Smooth muscle cell (in vitro differentiated cells): ENCODE results near the gene NCK2. TPM values are rescaled to one million over a fixed set of nuclear protein-coding genes. Genes with fewer than 3 reads are reported as not detected.
A peak's percentile ranks its signal among the peaks of the same experiment; 100 is the strongest.

Source experiments
- DNase-seq: peaks from one replicate; lab custom pipeline; 2025; ENCODE audit not compliant: unreplicated experiment; lab: John Stamatoyannopoulos, UW
- H2AFZ ChIP-seq: fragments of 200-600 bp; sonication (generic); 2 replicates; pipeline ENCODE4 v1.6.0; 2016; ENCODE audit warnings: antibody characterized with exemption, low read depth, mild to moderate bottlenecking
- H3F3A ChIP-seq: fragments of 200-600 bp; sonication (generic); 2 replicates; pipeline ENCODE4 v1.6.0; 2017; ENCODE audit warnings: antibody characterized with exemption, low read depth
- H3K27ac ChIP-seq: fragments of 200-600 bp; sonication (generic); 2 replicates; pipeline ENCODE4 v1.5.1; 2016; ENCODE audit warnings: low read depth, mild to moderate bottlenecking
- H3K27me3 ChIP-seq: fragments of 200-600 bp; sonication (generic); 2 replicates; pipeline ENCODE4 v1.6.1; 2016; ENCODE audit warnings: low read depth, mild to moderate bottlenecking
- H3K36me3 ChIP-seq: fragments of 200-600 bp; sonication (generic); 2 replicates; pipeline ENCODE4 v1.5.1; 2016; ENCODE audit warnings: low read depth
- H3K4me1 ChIP-seq: fragments of 200-600 bp; sonication (generic); 2 replicates; pipeline ENCODE4 v1.5.1; 2016; ENCODE audit warnings: low read depth
- H3K4me2 ChIP-seq: fragments of 200-600 bp; sonication (generic); 2 replicates; pipeline ENCODE4 v1.6.0; 2016; ENCODE audit warnings: mild to moderate bottlenecking
- H3K4me3 ChIP-seq: fragments of 200-600 bp; sonication (generic); 2 replicates; pipeline ENCODE4 v1.5.1; 2016; ENCODE audit warnings: mild to moderate bottlenecking
- H3K79me2 ChIP-seq: fragments of 200-600 bp; sonication (generic); 2 replicates; pipeline ENCODE4 v1.6.0; 2016; ENCODE audit warnings: low read depth, mild to moderate bottlenecking
- H3K9ac ChIP-seq: fragments of 200-600 bp; sonication (generic); 2 replicates; pipeline ENCODE4 v1.6.0; 2016; ENCODE audit warnings: low read depth
- H3K9me3 ChIP-seq: fragments of 200-600 bp; sonication (generic); replicated peaks from 2 replicates; pipeline ENCODE4 v1.5.1; 2016; ENCODE audit warnings: low read depth
- H4K20me1 ChIP-seq: fragments of 200-600 bp; sonication (generic); 2 replicates; pipeline ENCODE4 v1.6.0; 2016; ENCODE audit warnings: low read depth
- WGBS: methylation state at CpG from one replicate; pipeline ENCODE4 v1.1.7; 2016; ENCODE audit warnings: low lambda C conversion rate; 5-methylcytosine and 5-hydroxymethylcytosine counted together
- polyA plus RNA-seq: library from polyadenylated mRNA; unstranded; fragments of >200 nt; fragmentation: Nextera tagmentation; extraction: Ambion mirVana; gene quantifications from 2 replicates; pipeline ENCODE4 v1.2.1, GENCODE V29; 2016
- total RNA-seq: library from RNA; depleted of rRNA; stranded (reverse); fragments of >200 nt; gene quantifications from 2 replicates; pipeline ENCODE4 v1.2.3, GENCODE V29; 2014
- TF ChIP-seq, protein P1 (sequence below): fragments of 200-600 bp; sonication (generic); IDR thresholded peaks from 2 replicates; pipeline ENCODE4 v1.5.1; 2017; ENCODE audit warnings: borderline replicate concordance, mild to moderate bottlenecking, antibody characterized with exemption; ENCODE audit not compliant: insufficient read depth, poor library complexity, severe bottlenecking

The NCK2 gene
- total and polyA plus RNA-seq, 2 experiments from 2014 or later: 29.0 to 50.5 TPM

- Histone ChIP-seq H3K79me2 (peaks cover 99% of the 10 kb centered on the region), H3K9ac (no peak overlapping the region), H3K4me2 (no peak overlapping the region), H2AFZ (no peak overlapping the region), H3F3A (no peaks in the 10 kb centered on the region), H3K4me3 (no peak overlapping the region), H4K20me1 (peaks cover 100% of the 10 kb centered on the region), H3K36me3 (no peaks in the 10 kb centered on the region), H3K9me3 (no peaks in the 10 kb centered on the region), H3K4me1 (peaks cover 7% of the 10 kb centered on the region), H3K27me3 (no peaks in the 10 kb centered on the region), H3K27ac (no peak overlapping the region)
- TF ChIP-seq, protein P1, sequence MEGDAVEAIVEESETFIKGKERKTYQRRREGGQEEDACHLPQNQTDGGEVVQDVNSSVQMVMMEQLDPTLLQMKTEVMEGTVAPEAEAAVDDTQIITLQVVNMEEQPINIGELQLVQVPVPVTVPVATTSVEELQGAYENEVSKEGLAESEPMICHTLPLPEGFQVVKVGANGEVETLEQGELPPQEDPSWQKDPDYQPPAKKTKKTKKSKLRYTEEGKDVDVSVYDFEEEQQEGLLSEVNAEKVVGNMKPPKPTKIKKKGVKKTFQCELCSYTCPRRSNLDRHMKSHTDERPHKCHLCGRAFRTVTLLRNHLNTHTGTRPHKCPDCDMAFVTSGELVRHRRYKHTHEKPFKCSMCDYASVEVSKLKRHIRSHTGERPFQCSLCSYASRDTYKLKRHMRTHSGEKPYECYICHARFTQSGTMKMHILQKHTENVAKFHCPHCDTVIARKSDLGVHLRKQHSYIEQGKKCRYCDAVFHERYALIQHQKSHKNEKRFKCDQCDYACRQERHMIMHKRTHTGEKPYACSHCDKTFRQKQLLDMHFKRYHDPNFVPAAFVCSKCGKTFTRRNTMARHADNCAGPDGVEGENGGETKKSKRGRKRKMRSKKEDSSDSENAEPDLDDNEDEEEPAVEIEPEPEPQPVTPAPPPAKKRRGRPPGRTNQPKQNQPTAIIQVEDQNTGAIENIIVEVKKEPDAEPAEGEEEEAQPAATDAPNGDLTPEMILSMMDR: no peak
- no peak for DNase-seq
- 88% methylated on average over 8 of the region's 8 CpGs for WGBS
These were observed 15.5 kb downstream of the NCK2 start for GRCh38 chr2:105760191-105760590.

- no peak overlapping the region for H2AFZ ChIP-seq
- H4K20me1 ChIP-seq: peaks cover 99% of the 10 kb centered on the region
- no peak overlapping the region for H3K4me3 ChIP-seq
- 95% methylated on average over 12 of the region's 12 CpGs for WGBS
- peaks cover 7% of the 10 kb centered on the region for H3K4me1 ChIP-seq
- H3K4me2 ChIP-seq: no peak overlapping the region
- H3F3A ChIP-seq: no peaks in the 10 kb centered on the region
- no peak overlapping the region for H3K9ac ChIP-seq
- no peaks in the 10 kb centered on the region for H3K27me3 ChIP-seq
- no peak overlapping the region for H3K27ac ChIP-seq
- H3K79me2 ChIP-seq: peaks cover 99% of the 10 kb centered on the region
- H3K36me3 ChIP-seq: no peaks in the 10 kb centered on the region
- TF ChIP-seq, protein P1: no peak
- no peaks in the 10 kb centered on the region for H3K9me3 ChIP-seq
- DNase-seq: no peak
These were observed 16.1 kb downstream of the NCK2 start for GRCh38 chr2:105760639-105761337.

DNA sequence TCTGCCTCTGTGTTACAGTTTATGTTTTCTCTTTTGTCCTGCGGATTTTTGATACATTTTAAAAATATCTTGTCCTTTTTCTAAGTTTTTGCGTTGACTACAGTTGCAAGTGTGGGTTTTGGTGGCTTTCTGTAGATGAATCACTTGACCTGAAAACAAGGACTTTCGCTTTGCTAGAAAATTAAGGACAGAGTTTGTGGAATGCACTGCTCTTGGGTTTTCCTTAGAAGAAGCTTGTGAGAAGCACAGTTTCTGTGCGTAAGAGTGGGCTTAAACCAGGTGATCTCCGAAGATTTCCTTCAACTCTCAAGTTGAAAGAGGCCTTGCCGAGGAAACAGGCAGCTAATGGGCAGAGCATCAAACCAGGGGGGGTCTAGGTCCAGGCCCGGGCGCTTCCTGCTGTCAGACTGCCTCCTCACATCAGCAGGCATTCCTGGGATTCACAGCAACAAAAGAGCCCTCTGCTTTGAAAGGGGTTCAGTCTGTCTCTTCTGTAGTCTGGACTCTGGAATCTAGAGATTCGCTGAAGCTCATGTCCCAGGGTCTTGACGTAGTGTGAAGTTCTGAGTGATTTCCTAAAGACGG, 17.3 kb downstream of the NCK2 start:
- H3K36me3 ChIP-seq: no peaks in the 10 kb centered on the region
- no peaks in the 10 kb centered on the region for H3K9me3 ChIP-seq
- H3K9ac ChIP-seq: peak overlapping the region; percentile 5
- 51% methylated on average over 11 of the region's 11 CpGs for WGBS
- peak overlapping the region; percentile 71 for H3K4me2 ChIP-seq
- DNase-seq: no peak
- H4K20me1 ChIP-seq: peaks cover 99% of the 10 kb centered on the region
- H3K27me3 ChIP-seq: no peaks in the 10 kb centered on the region
- H3K4me3 ChIP-seq: no peak overlapping the region
- peak overlapping the region; percentile 25 for H3K27ac ChIP-seq
- peaks cover 7% of the 10 kb centered on the region for H3K4me1 ChIP-seq
- TF ChIP-seq, protein P1: no peak
- no peak overlapping the region for H2AFZ ChIP-seq
- H3K79me2 ChIP-seq: peaks cover 96% of the 10 kb centered on the region
- no peaks in the 10 kb centered on the region for H3F3A ChIP-seq
